Thyroid gland (tissue), 4 donors: ENCODE measurements around the gene MYD88. TPM values are rescaled to one million over a fixed set of nuclear protein-coding genes. Genes with fewer than 3 reads are reported as not detected.

Source experiments
- DNase-seq, 2 donors: peaks; one replicate each; pipeline ENCODE4 v3.0.0-alpha.2; 2019
- H3K27ac ChIP-seq, 3 donors: fragments of 200-600 bp; sonication (generic); 1 replicate in 2 of 3; 2 replicates in 1 of 3; pipeline ENCODE4 v1.5.1; 2016 to 2019; ENCODE audit warnings: mild to moderate bottlenecking in 1 of 3, moderate library complexity in 1 of 3
- H3K27me3 ChIP-seq: fragments of 200-600 bp; sonication (generic); one replicate; pipeline ENCODE4 v1.5.1; 2019
- H3K36me3 ChIP-seq, 2 donors: fragments of 200-600 bp; sonication (generic); one replicate each; pipeline ENCODE4 v1.5.1; 2016 to 2019
- H3K4me1 ChIP-seq, 2 donors: fragments of 200-600 bp; sonication (generic); one replicate each; pipeline ENCODE4 v1.5.1; 2017 to 2019
- H3K4me3 ChIP-seq, 3 donors: fragments of 200-600 bp; sonication (generic); replicated peaks in 1 of 3; 1 replicate in 2 of 3; 2 replicates in 1 of 3; pipeline ENCODE4 v1.5.1; 2016; ENCODE audit warnings: mild to moderate bottlenecking in 1 of 3
- H3K9me3 ChIP-seq: fragments of 200-600 bp; sonication (generic); one replicate; pipeline ENCODE4 v1.5.1; 2017
- CTCF ChIP-seq, 6 experiments: fragments of 200-600 bp in 3 of 6; fragments of 450-650 bp in 3 of 6; sonication (generic) in 3 of 6; IDR thresholded peaks; one replicate each; pipeline ENCODE4 v1.5.1; 2016 to 2019; ENCODE audit warnings: antibody characterized with exemption in 6 of 6, mild to moderate bottlenecking in 2 of 6, inconsistent platforms in 1 of 6, moderate library complexity in 1 of 6
- POLR2A ChIP-seq, 2 donors: fragments of 450-650 bp; IDR thresholded peaks; one replicate each; pipeline ENCODE4 v1.6.1; 2017; ENCODE audit warnings: antibody characterized with exemption in 2 of 2, mild to moderate bottlenecking in 2 of 2, moderate library complexity in 1 of 2
- WGBS, 2 donors: methylation state at CpG; one replicate each; pipeline ENCODE4 v1.1.5; 2017; 5-methylcytosine and 5-hydroxymethylcytosine counted together
- intact Hi-C: fragments of 100-400 bp; cut with DNase I; formaldehyde crosslinking; loops from one replicate; pipeline ENCODE4 v1.15.1; 2023
- total RNA-seq, 4 donors: library from RNA; depleted of rRNA; stranded (reverse); fragments of >200 nt; gene quantifications; one replicate each; pipeline ENCODE4 v1.2.3, GENCODE V29; 2016

MYD88 gene
- total RNA-seq, 4 donors from 2014 or later = 18.0 to 23.8 (median 20.2) TPM

- intact Hi-C loops = no loop called here
- Histone ChIP-seq H3K9me3 (no peaks in the 10 kb centered on the region), H3K27me3 (no peaks in the 10 kb centered on the region), H3K4me3 (no peak overlapping the region), H3K36me3 (no peaks in the 10 kb centered on the region), H3K27ac (no peak overlapping the region), H3K4me1 (no peaks in the 10 kb centered on the region)
- TF ChIP-seq CTCF (IDR thresholded peaks at IDR 0.05) (no peak), POLR2A (IDR thresholded peaks at IDR 0.05) (no peak)
- 89 to 93% methylated on average over 6 of the region's 6 CpGs for WGBS, 2 donors
- no peak for DNase-seq
Observed at GRCh38 chr3:38101811-38102443, 36.5 kb upstream of the MYD88 start.

- no peak overlapping the region for H3K27ac ChIP-seq
Observed at GRCh38 chr3:38102444-38102814, 36.0 kb upstream of the MYD88 start.

GRCh38 chr3:38105525-38105924 is 32.9 kb upstream of the MYD88 start:
- Histone ChIP-seq H3K36me3 (no peaks in the 10 kb centered on the region), H3K27ac (no peak overlapping the region), H3K4me1 (no peaks in the 10 kb centered on the region), H3K4me3 (no peak overlapping the region), H3K9me3 (no peaks in the 10 kb centered on the region), H3K27me3 (no peaks in the 10 kb centered on the region)
- WGBS, 2 donors = 77 to 84% methylated on average over 1 of the region's 1 CpG
- TF ChIP-seq CTCF (IDR thresholded peaks at IDR 0.05) (no peak), POLR2A (IDR thresholded peaks at IDR 0.05) (no peak)
- DNase-seq = no peak
- intact Hi-C loops = no loop called here

More at GRCh38 chr3:38102444-38102814, 36.0 kb upstream of the MYD88 start:
- Histone ChIP-seq H3K4me3 (no peak overlapping the region), H3K27me3 (no peaks in the 10 kb centered on the region), H3K4me1 (no peaks in the 10 kb centered on the region), H3K36me3 (no peaks in the 10 kb centered on the region), H3K9me3 (no peaks in the 10 kb centered on the region)
- intact Hi-C loops = no loop called here
- TF ChIP-seq CTCF (IDR thresholded peaks at IDR 0.05) = no peak
- TF ChIP-seq POLR2A (IDR thresholded peaks at IDR 0.05) = no peak
- 60 to 77% methylated on average over 1 of the region's 1 CpG for WGBS, 2 donors
- no peak for DNase-seq

GRCh38 chr3:38107911-38108648 is 30.4 kb upstream of the MYD88 start:
- WGBS, 2 donors = 86 to 92% methylated on average over 5 to 7 of the region's 7 CpGs
- Histone ChIP-seq H3K4me1 (no peaks in the 10 kb centered on the region), H3K9me3 (no peaks in the 10 kb centered on the region), H3K36me3 (no peaks in the 10 kb centered on the region), H3K27me3 (no peaks in the 10 kb centered on the region), H3K4me3 (no peak overlapping the region), H3K27ac (no peak overlapping the region)
- intact Hi-C loops = no loop called here
- TF ChIP-seq POLR2A (IDR thresholded peaks at IDR 0.05) (no peak), CTCF (IDR thresholded peaks at IDR 0.05) (no peak)
- DNase-seq = no peak
